ENCODE results near the gene BCL7A. TPM values are rescaled to one million over a fixed set of nuclear protein-coding genes. Genes with fewer than 3 reads are reported as not detected.

The BCL7A gene
- total and polyA plus RNA-seq, 2 of the 8 experiments (the other 6 are each of a cell fraction or from before 2014, with no cell fraction given): 11.9 to 12.7 TPM

DNA sequence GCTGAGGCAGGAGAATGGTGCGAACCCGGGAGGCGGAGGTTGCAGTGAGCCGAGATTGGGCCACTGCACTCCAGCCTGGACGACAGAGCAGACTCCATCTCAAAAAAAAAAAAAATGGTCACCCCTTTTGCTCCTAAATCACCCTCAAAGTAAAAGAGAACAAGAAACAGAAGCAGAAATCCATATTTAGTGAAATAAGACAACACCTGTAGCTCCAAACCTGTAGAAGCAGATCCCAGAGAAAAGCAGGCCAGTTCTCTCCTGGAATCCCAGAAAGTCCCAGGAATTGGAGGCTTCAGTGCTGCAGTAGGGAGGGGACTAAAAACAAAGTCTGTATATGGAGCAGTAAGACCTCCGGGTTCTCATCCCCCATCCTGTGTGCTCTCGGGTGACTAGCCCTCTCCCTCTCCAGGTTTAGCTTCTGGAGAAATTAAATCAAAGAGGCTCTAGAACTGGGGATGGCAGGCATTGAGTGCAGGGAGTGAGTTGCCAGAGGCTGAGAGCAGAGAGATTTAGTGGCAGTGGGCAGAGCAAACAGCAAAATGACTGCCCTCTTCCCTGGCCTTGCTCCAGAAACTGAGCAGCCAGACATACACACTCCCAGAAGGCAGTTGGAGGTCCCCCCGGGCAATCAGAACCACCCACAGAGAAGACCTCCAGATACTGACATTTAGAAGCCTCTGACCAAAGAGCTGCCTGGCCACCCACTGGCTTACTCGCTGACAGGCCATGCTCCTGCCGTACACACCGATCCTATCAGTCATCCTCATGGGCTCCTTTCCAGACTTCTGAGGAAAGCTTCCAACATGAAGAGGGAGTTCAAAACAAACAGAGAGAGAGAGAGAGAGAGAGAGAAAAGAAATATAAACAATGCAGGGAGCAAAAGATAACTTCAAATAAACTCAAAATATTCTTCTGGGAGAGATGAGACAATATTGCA is 50.6 kb downstream of the BCL7A start:
- H2BK20ac ChIP-seq (ENCODE audit: low read length): no peak overlapping the region
- no peak overlapping the region for H2AK5ac ChIP-seq (ENCODE audit: low read depth, low read length)
- H3K79me1 ChIP-seq (ENCODE audit: low read depth, low read length): no peaks in the 10 kb centered on the region
- H3K4me3 ChIP-seq (ENCODE audit: extremely low read depth in 1 of 4, insufficient read depth in 2 of 4, low read depth in 3 of 4, low read length in 4 of 4): no peak overlapping the region
- no peak overlapping the region for H3K56ac ChIP-seq (replicated peaks; ENCODE audit: insufficient read length, low read depth, low read length)
- peaks cover 0 to 3% (median 0%) of the 10 kb centered on the region in 4 experiments; a peak in 3 of 7 replicates for H3K27me3 ChIP-seq (replicated peaks in 1 of 4; ENCODE audit: control insufficient read depth in 3 of 4, extremely low read depth in 1 of 4, insufficient read depth in 3 of 4, low read length in 3 of 4)
- H4K5ac ChIP-seq (ENCODE audit: insufficient read length, low read depth, low read length): no peak overlapping the region
- no peak overlapping the region for H3K14ac ChIP-seq (ENCODE audit: insufficient read length)
- no peak overlapping the region for H2BK5ac ChIP-seq (ENCODE audit: low read depth, low read length)
- no peak overlapping the region for H3K27ac ChIP-seq (ENCODE audit: low read depth, low read length)
- no peaks in the 10 kb centered on the region for H4K20me1 ChIP-seq (replicated peaks in 1 of 2; ENCODE audit: control insufficient read depth in 1 of 2, insufficient read depth in 2 of 2, low read length in 2 of 2)
- no peak overlapping the region for H2BK12ac ChIP-seq (ENCODE audit: low read depth, low read length)
- H3K79me2 ChIP-seq (ENCODE audit: control insufficient read depth in 1 of 2, insufficient read depth in 2 of 2, low read length in 2 of 2): no peaks in the 10 kb centered on the region
- no peak overlapping the region for H3K4ac ChIP-seq (replicated peaks; ENCODE audit: insufficient read length, low read depth, low read length)
- no peak overlapping the region for H3K18ac ChIP-seq (ENCODE audit: extremely low read depth, low read length)
- no peak for FAIRE-seq
- no peak overlapping the region for H2BK120ac ChIP-seq (replicated peaks; ENCODE audit: low read depth, low read length)
- CTCF ChIA-PET (ENCODE audit: partially characterized antibody): interaction anchor here (1.0 to 1.7 kb wide), 4 partner anchors 8 to 119 kb away, joined by 3 to 5 read pairs (median 3); no protein-coding TSS in a partner anchor
- H3K4me1 ChIP-seq (replicated peaks in 1 of 4; ENCODE audit: control insufficient read depth in 3 of 4, insufficient read depth in 4 of 4, low read length in 3 of 4): no peaks in the 10 kb centered on the region; a peak in 1 of 7 replicates
- no peak overlapping the region for H3K23ac ChIP-seq (ENCODE audit: insufficient read length)
- H3K9ac ChIP-seq (replicated peaks in 1 of 4; ENCODE audit: extremely low read depth in 1 of 4, low read depth in 3 of 4, low read length in 3 of 4): peak overlapping the region in 1 of 4 experiments; percentile 34; a peak in 2 of 7 replicates
- DNase-seq (ENCODE audit: low read depth in 1 of 2, low spot score in 2 of 2): no peak
- TF ChIP-seq GTF2F1 (IDR thresholded peaks at IDR 0.05; ENCODE audit: borderline replicate concordance, low read depth, low read length): no peak
- H4K8ac ChIP-seq (ENCODE audit: extremely low read depth, insufficient read depth, low read length): no peak overlapping the region; the same call in 1 of the 2 replicates
- H2BK15ac ChIP-seq (ENCODE audit: low read length): no peak overlapping the region
- H3K4me2 ChIP-seq (ENCODE audit: insufficient read depth in 1 of 2, low read depth in 2 of 2, low read length in 2 of 2): no peak overlapping the region
- no peaks in the 10 kb centered on the region; the same call in 1 of the 2 replicates for H3K23me2 ChIP-seq (ENCODE audit: low read depth, low read length)
- H4K91ac ChIP-seq (replicated peaks; ENCODE audit: insufficient read length, low read length): no peak overlapping the region
- 0 out of 8 replicates have a peak, but pooled peaks cover 0 to 5% (median 0%) of the 10 kb centered on the region in 4 experiments for H3K36me3 ChIP-seq (ENCODE audit: control insufficient read depth in 2 of 4, insufficient read depth in 4 of 4, low read length in 3 of 4)
- H3K9me3 ChIP-seq (ENCODE audit: insufficient read depth in 2 of 2, low read depth in 1 of 2, low read length in 1 of 2): no peaks in the 10 kb centered on the region
- POLR2A ChIA-PET (ENCODE audit: partially characterized antibody): interaction anchor here (0.6 to 2.4 kb wide), 4 partner anchors 9 to 39 kb away, joined by 3 to 8 read pairs (median 3); no protein-coding TSS in a partner anchor
- H2AFZ ChIP-seq (ENCODE audit: low read length): no peak overlapping the region
- 94% methylated on average over 11 of the region's 11 CpGs; no CpG with 5 or more reads in 1 of the 2 experiments for WGBS, 2 experiments (ENCODE audit: extremely low coverage in 1 of 2, insufficient coverage in 1 of 2, insufficient read length in 1 of 2, insufficient replicate concordance in 2 of 2, low coverage in 1 of 2, low lambda C conversion rate in 2 of 2, missing lambda C conversion rate in 1 of 2)
